ENCODE data around the gene GPX5.

GPX5 gene

GRCh38 chr6:28558629-28559028, 32.9 kb downstream of the GPX5 start:
- peak; percentile 7 for DNase-seq (ENCODE audit: low spot score)

DNA sequence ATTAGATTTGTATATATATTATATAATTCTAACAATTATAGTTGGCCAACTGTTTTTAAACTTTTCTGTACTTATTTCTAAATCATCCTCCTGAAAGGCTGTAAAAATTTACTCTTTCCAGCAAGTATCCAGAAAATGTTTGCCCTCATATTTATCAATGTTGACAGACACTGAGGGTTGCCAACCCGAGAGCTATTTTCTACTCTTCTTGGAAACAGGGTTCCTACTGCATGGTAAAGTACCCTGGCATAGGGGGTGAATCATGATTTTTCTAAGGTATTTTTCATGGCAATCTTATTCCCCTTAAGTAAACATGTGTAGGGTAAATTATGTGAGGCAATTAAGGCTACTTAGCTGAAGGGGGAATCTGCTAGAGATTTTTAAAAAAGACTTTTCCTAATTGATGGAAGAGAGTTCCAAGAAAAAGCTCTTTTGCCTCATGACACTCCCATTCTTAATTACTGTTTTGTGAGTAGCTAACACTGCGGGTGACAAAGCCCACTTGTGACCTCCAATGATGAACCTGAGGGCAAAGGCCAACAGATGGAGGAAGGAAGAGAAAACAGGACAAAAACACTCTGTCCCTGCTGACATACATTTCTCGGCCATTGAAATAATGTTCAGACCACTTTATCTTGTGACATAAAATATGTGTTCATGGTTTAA, 37.9 kb downstream of the GPX5 start:
- DNase-seq (ENCODE audit: low spot score): no peak

- peak; percentile 94 for DNase-seq (ENCODE audit: low spot score)
Observed at GRCh38 chr6:28565823-28566526, 40.3 kb downstream of the GPX5 start.

DNA sequence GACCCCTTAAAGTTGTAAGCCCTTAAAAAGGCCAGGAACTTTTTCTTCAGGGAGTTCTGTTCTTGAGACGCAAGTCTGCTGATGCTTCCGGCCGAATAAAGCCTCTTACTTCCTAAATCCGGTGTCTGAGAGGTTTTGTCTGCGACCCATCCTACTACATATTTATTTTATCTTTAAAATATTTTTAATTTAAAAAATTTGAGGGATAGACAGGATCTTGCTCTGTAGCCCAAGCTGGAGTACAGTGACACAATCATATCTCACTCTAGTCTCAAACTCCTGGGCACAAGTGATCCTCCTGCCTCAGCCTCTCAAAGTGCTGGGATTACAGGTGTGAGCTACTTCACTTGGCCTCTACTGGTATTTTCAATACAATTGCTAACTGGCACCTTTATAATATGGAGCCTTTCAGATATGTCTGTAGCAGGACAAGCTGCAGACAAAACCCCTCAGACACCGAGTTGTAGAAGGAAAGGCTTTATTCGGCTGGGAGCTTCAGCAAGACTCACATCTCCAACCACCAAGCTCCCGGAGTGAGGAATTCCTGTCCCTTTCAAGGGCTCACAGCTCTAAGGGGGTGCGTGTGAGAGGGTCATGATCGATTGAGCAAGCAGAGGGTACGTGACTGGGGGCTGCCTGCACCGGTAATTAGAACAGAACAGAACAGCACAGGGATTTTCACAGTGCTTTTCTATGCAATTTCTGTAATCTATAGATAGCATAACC, 41.0 kb downstream of the GPX5 start:
- no peak for DNase-seq (ENCODE audit: low spot score)

DNA sequence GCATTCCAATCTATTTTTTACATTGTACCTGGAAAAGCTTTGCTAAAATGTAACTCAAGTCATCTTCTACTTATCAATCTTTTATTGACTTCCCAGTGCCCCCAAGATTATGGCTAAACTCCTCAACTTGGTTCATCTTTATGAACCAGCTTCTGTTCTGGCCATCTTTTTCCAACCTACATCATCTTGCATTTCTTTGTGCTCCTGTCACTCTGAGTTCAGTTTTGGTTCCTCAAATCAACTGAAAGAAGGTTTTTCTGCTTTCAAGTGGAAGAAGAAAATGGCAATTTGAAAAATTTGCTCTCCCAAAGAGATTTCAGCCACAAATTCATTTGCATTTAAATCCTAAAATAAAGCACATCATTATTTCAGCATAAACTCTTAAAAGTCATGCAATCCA, 41.8 kb downstream of the GPX5 start:
- no peak for DNase-seq (ENCODE audit: low spot score)

GRCh38 chr6:28568515-28569108, 42.9 kb downstream of the GPX5 start:
- no peak for DNase-seq (ENCODE audit: low spot score)

DNA sequence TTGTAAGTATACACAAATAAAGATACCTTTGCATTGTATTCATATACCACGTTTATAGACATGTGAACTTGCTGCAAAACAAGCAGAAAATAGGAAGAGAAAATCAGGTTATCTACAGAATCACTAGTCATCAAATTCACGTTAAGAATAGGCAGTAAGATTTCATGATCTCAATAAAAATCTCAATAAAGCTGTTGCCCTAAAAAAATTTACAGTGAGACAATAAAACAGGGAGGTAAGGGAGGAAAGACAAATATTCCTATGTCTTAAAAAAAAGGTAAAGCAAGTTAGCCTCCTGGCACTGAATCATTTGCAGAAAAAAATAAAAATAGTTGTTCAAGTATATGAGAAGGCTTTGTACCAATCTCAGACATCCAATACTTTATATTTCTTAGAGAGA, 44.1 kb downstream of the GPX5 start:
- DNase-seq (ENCODE audit: low spot score): no peak

GRCh38 chr6:28580475-28580874, 54.8 kb downstream of the GPX5 start:
- DNase-seq (ENCODE audit: low spot score): no peak

DNA sequence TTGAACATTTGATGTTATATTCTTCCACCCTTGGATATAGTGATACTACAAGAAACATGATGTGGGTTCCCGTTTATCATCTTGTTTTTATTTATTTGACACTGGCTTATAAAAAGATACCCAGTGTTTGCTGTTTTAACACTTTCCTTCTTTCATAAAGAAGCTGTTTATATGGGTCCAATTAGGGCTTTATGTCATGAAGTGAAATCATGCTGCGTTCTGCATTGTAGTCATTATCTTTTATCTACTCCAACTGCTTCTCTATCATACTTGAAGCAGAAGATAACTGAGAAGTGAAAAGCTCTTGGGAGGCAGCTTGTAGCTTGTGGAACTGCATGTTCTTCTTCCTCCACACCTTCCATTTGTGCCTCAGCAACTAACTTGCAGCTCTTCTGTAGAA, 57.8 kb downstream of the GPX5 start:
- no peak for DNase-seq (ENCODE audit: low spot score)
